Spleen (tissue), 7 donors: ENCODE measurements around the gene CEBPE.

Experiments used
- CTCF ChIP-seq, 11 experiments: fragments of 200-600 bp in 7 of 11; fragments of 450-650 bp in 4 of 11; sonication (generic) in 4 of 11; IDR thresholded peaks in 8 of 11; conservative IDR thresholded peaks in 3 of 11; 1 replicate in 7 of 11; 2 replicates in 4 of 11; pipeline versions ENCODE4 v1.4.0 to v1.8.0; 2016 to 2021; ENCODE audit warnings: antibody characterized with exemption in 11 of 11, inconsistent platforms in 4 of 11, mild to moderate bottlenecking in 1 of 11
- POLR2A ChIP-seq, 3 donors: fragments of 450-650 bp; IDR thresholded peaks; one replicate each; pipeline ENCODE4 v1.5.1; 2017; ENCODE audit warnings: antibody characterized with exemption in 3 of 3, mild to moderate bottlenecking in 1 of 3
- POLR2AphosphoS5 ChIP-seq, 3 donors: sonication (generic); formaldehyde crosslinking; IDR thresholded peaks; one replicate each; pipeline ENCODE4 v1.5.1; 2017; ENCODE audit warnings: antibody characterized with exemption in 3 of 3
- donor health status: DM: no; HTN: no; CAD: no; lungs with moderate emphysema.
- donor health status: DM: no; HTN: no; CAD: no.
- donor health status: DM: no; HTN: no; CAD: no.

DNA sequence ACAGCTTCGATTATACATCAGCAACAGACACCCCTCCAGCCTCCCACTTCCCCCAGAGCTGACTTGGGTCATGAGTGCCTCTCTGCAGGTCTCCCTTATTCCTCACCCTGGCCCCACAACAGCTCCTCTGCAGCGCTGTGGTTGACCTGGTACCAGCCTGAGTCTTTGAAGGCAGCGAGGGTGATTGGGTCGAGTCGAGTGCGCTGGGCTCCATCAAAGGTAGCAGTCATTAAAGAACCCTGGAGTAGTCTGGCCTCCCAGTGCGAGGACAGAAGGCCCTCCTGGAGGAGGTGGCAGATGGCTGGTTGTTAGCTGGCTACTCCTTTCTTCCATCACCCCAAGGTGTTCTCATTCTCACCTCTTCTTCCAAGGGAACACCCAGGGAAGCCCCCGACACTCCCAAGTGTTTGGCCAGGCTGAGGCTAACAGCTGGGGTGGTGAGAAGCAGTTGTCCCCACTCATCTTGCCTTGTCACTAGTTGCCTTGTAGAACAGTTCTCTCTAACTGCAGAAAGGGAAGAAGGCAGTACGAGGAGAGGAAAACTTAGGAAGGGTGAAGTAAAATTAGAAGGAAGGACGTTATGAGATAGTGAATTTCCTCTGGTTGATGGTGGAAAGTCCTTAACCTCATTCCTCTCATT lies 16.9 kb downstream of the CEBPE start:
- TF ChIP-seq CTCF (IDR thresholded peaks at IDR 0.05 in 8 of 11, conservative IDR thresholded peaks at IDR 0.05 in 3 of 11) (no peak), POLR2AphosphoS5 (IDR thresholded peaks at IDR 0.05) (no peak), POLR2A (IDR thresholded peaks at IDR 0.05) (no peak)
